HepG2 (cell line): ENCODE measurements around the gene SYN1. TPM values are rescaled to one million over a fixed set of nuclear protein-coding genes. Genes with fewer than 3 reads are reported as not detected.

Source experiments
- ATAC-seq: fragments of 200-7000 bp; cut with Tn5 transposase; 3 replicates; pipeline ENCODE4 v1.9.1; 2020; ENCODE audit warnings: mild to moderate bottlenecking, moderate library complexity
- BruUV-seq: library from RNA; stranded (reverse); fragments of 400-500 nt; replicated peaks from 2 replicates; lab custom pipeline; 2021; lab: Mats Ljungman, UMichigan
- CTCF ChIA-PET: fragments of 300-600 bp; formaldehyde crosslinking; extraction: SDS; loops from one replicate; lab custom pipeline; 2021; ENCODE audit warnings: low total read pairs, inconsistent platforms, low intra/inter-chr PET ratio; lab: Yijun Ruan, JAX
- POLR2A ChIA-PET: fragments of 350-600 bp; sonication (Branson Sonifier 250); formaldehyde crosslinking; loops from one replicate; lab custom pipeline; 2020; ENCODE audit warnings: antibody characterized with exemption, inconsistent platforms; lab: Yijun Ruan, JAX
- DNase-seq: peaks from one replicate; pipeline ENCODE4 v3.0.0-alpha.2; 2015; ENCODE audit warnings: low spot score
- FAIRE-seq: peaks from 3 replicates; lab custom pipeline; 2011; peaks lifted over from hg19 to GRCh38; lab: Jason Lieb, UNC
- H2AFZ ChIP-seq: one replicate; pipeline ENCODE4 v1.6.1; 2011; ENCODE audit warnings: low read length, inconsistent platforms
- H3K27ac ChIP-seq: fragments of 300-600 bp; 3 replicates; pipeline ENCODE4 v1.8.0; 2011; ENCODE audit warnings: mixed run types, mild to moderate bottlenecking, mixed read lengths, low read length, inconsistent platforms; ENCODE audit not compliant: insufficient read depth; ENCODE audit errors: extremely low read length
- H3K27me3 ChIP-seq, 2 experiments: fragments of 200-600 bp in 1 of 2; 2 replicates in 1 of 2; 3 replicates in 1 of 2; pipeline versions ENCODE4 v1.6.0 to v1.8.0; 2011; ENCODE audit warnings: low read length in 2 of 2, mild to moderate bottlenecking in 2 of 2, moderate library complexity in 2 of 2, inconsistent platforms in 1 of 2; ENCODE audit not compliant: insufficient read depth in 2 of 2, control insufficient read depth in 1 of 2
- H3K36me3 ChIP-seq, 2 experiments: fragments of 200-600 bp in 1 of 2; replicated peaks in 1 of 2; 2 replicates in 1 of 2; 3 replicates in 1 of 2; pipeline versions ENCODE4 v1.5.1 to v1.8.0; 2011; ENCODE audit warnings: low read length in 2 of 2, inconsistent platforms in 1 of 2; ENCODE audit not compliant: insufficient read depth in 2 of 2, control insufficient read depth in 1 of 2
- H3K4me1 ChIP-seq: 2 replicates; pipeline ENCODE4 v1.5.1; 2012; ENCODE audit warnings: low read length, inconsistent platforms; ENCODE audit not compliant: insufficient read depth
- H3K4me2 ChIP-seq: 2 replicates; pipeline ENCODE4 v1.6.0; 2011; ENCODE audit warnings: low read depth, low read length, inconsistent platforms
- H3K4me3 ChIP-seq, 3 experiments: fragments of 200-600 bp in 1 of 3; sonication (generic), shearing (Covaris generic) in 1 of 3; replicated peaks in 1 of 3; 2 replicates each; pipeline ENCODE4 v1.5.1; 2011 to 2016; ENCODE audit warnings: low read length in 3 of 3, inconsistent platforms in 2 of 3, low read depth in 2 of 3, mild to moderate bottlenecking in 2 of 3, control low read depth in 1 of 3, mixed read lengths in 1 of 3; ENCODE audit not compliant: insufficient read depth in 1 of 3
- H3K79me2 ChIP-seq: one replicate; pipeline ENCODE4 v1.6.1; 2011; ENCODE audit warnings: low read length, inconsistent platforms; ENCODE audit not compliant: insufficient read depth
- H3K9ac ChIP-seq: 2 replicates; pipeline ENCODE4 v1.6.0; 2011; ENCODE audit warnings: mild to moderate bottlenecking, low read depth, low read length, inconsistent platforms; ENCODE audit not compliant: insufficient read depth
- H3K9me3 ChIP-seq: 2 replicates; pipeline ENCODE4 v1.5.1; 2012; ENCODE audit warnings: mild to moderate bottlenecking, low read length
- H4K20me1 ChIP-seq: 2 replicates; pipeline ENCODE4 v1.6.0; 2011; ENCODE audit warnings: inconsistent platforms, mild to moderate bottlenecking, low read length, moderate library complexity; ENCODE audit not compliant: insufficient read depth
- ETV6 ChIP-seq: sonication (generic); formaldehyde crosslinking; conservative IDR thresholded peaks from 2 replicates; pipeline ENCODE4 v1.4.0; 2020; ENCODE audit warnings: missing genetic modification reagents
- SATB2 ChIP-seq: sonication (generic); formaldehyde crosslinking; IDR thresholded peaks from 2 replicates; pipeline ENCODE4 v1.5.0; 2020; ENCODE audit warnings: missing genetic modification reagents
- ZC3H13 ChIP-seq: sonication (generic); formaldehyde crosslinking; IDR thresholded peaks from 2 replicates; pipeline ENCODE4 v1.8.1; 2023; ENCODE audit warnings: mild to moderate bottlenecking, missing genetic modification reagents, moderate library complexity
- ZNF124 ChIP-seq: sonication (generic); formaldehyde crosslinking; IDR thresholded peaks from 2 replicates; pipeline ENCODE4 v1.4.0; 2020; ENCODE audit warnings: missing genetic modification reagents
- ZNF589 ChIP-seq: sonication (generic); formaldehyde crosslinking; conservative IDR thresholded peaks from 2 replicates; pipeline ENCODE4 v1.8.0; 2022; ENCODE audit warnings: mild to moderate bottlenecking, moderate library complexity, missing genetic modification reagents
- ZNF644 ChIP-seq: IDR thresholded peaks from 2 replicates; pipeline ENCODE4 v1.6.1; 2016; ENCODE audit warnings: low read depth
- ZNF660 ChIP-seq: sonication (generic); formaldehyde crosslinking; IDR thresholded peaks from 2 replicates; pipeline ENCODE4 v1.5.1; 2020; ENCODE audit warnings: mild to moderate bottlenecking, low read depth, missing genetic modification reagents, borderline replicate concordance
- WGBS: methylation state at CpG from one replicate; pipeline ENCODE4 v1.1.6; 2017; ENCODE audit warnings: low lambda C conversion rate; 5-methylcytosine and 5-hydroxymethylcytosine counted together
- in situ Hi-C: cut with HindIII; loops from 2 replicates; pipeline ENCODE4 v1.10.0; 2017; ENCODE audit warnings: low pct_unique_long_range_greater_than_20kb; ENCODE audit not compliant: extremely low pct_ligation_motif_present
- intact Hi-C: fragments of 100-400 bp; cut with micrococcal nuclease; formaldehyde crosslinking; loops from one replicate; pipeline ENCODE4 v1.10.0; 2022; ENCODE audit not compliant: unreplicated experiment
- polyA plus RNA-seq, 8 experiments: library from polyadenylated mRNA; depleted of rRNA in 3 of 8; stranded (reverse) in 7 of 8; unstranded in 1 of 8; fragments of >200 nt; fragmentation: Illumina TruSeq in 4 of 8; extraction: Trizol in 4 of 8; gene quantifications; 2 replicates each; pipeline versions ENCODE4 v1.2.1 to v1.2.3, GENCODE V29; 2011 to 2016; ENCODE audit warnings: low read depth in 4 of 8, missing spikeins in 1 of 8, mixed read lengths in 1 of 8; ENCODE audit not compliant: insufficient read depth in 1 of 8
- total RNA-seq, 5 experiments: library from RNA; depleted of rRNA; stranded (reverse); fragments of >200 nt; fragmentation: Illumina TruSeq; extraction: Trizol; gene quantifications; 2 replicates each; pipeline ENCODE4 v1.2.3, GENCODE V29; 2016; ENCODE audit warnings: low read depth in 1 of 5
- TF ChIP-seq, protein P1 (sequence below): sonication (generic); formaldehyde crosslinking; IDR thresholded peaks from 2 replicates; pipeline ENCODE4 v1.8.1; 2023; ENCODE audit warnings: mild to moderate bottlenecking, missing genetic modification reagents
- TF ChIP-seq, protein P2 (sequence below): sonication (generic); formaldehyde crosslinking; IDR thresholded peaks from 2 replicates; pipeline ENCODE4 v1.4.0; 2020; ENCODE audit warnings: mild to moderate bottlenecking, missing genetic modification reagents
- TF ChIP-seq, protein P3 (sequence below): IDR thresholded peaks from 2 replicates; pipeline ENCODE4 v1.6.1; 2018; ENCODE audit warnings: missing genetic modification reagents, mild to moderate bottlenecking, missing compliant biosample characterization

SYN1 gene
- total and polyA plus RNA-seq, 2 of the 13 experiments (the other 11 are each of a cell fraction or from before 2014, with no cell fraction given): not detected

DNA sequence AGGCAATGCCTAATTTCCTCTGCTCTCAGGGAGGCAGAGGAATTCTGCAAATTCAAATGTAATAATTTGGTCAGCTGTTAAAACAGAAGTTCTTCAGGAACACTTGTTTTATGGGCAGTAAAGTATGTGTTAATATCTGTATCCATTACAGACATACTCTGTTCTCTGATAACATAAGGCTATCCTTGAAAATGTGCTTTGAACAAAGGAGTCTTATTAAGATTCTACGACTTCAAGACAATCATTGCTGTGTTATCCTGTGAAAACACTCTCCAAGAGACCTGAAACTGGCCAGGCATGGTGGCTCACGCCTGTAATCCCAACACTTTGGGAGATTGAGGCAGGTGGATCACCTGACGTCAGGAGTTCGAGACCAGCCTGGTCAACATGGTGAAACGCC lies 12.0 kb upstream of the SYN1 start:
- intact Hi-C loops (no loop called here), in situ Hi-C loops (no loop called here)
- FAIRE-seq (no peak), DNase-seq (no peak), ATAC-seq (no peak)
- ChIA-PET POLR2A (no interaction called here), CTCF (no interaction called here)
- no peak overlapping the region for H3K4me3 ChIP-seq
- H3K9me3 ChIP-seq: no peaks in the 10 kb centered on the region
- no peaks in the 10 kb centered on the region for H3K27me3 ChIP-seq
- peaks cover 0 to 3% of the 10 kb centered on the region in 2 experiments; a peak in 1 of 5 replicates for H3K36me3 ChIP-seq
- no peak overlapping the region for H3K27ac ChIP-seq
- no peak overlapping the region for H2AFZ ChIP-seq
- no peak overlapping the region for H3K9ac ChIP-seq
- no peaks in the 10 kb centered on the region for H3K4me1 ChIP-seq
- no TSS peak for BruUV-seq
- TF ChIP-seq ZNF660 (CRISPR knock-in tag) (no peak), ZNF644 (CRISPR knock-in tag) (no peak), ETV6 (no peak)
- TF ChIP-seq, protein P1, sequence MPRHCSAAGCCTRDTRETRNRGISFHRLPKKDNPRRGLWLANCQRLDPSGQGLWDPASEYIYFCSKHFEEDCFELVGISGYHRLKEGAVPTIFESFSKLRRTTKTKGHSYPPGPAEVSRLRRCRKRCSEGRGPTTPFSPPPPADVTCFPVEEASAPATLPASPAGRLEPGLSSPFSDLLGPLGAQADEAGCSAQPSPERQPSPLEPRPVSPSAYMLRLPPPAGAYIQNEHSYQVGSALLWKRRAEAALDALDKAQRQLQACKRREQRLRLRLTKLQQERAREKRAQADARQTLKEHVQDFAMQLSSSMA (CRISPR knock-in tag): no peak
- 91% methylated on average over 5 of the region's 5 CpGs for WGBS
- H3K79me2 ChIP-seq: no peaks in the 10 kb centered on the region
- H3K4me2 ChIP-seq: no peak overlapping the region
- no peaks in the 10 kb centered on the region for H4K20me1 ChIP-seq

DNA sequence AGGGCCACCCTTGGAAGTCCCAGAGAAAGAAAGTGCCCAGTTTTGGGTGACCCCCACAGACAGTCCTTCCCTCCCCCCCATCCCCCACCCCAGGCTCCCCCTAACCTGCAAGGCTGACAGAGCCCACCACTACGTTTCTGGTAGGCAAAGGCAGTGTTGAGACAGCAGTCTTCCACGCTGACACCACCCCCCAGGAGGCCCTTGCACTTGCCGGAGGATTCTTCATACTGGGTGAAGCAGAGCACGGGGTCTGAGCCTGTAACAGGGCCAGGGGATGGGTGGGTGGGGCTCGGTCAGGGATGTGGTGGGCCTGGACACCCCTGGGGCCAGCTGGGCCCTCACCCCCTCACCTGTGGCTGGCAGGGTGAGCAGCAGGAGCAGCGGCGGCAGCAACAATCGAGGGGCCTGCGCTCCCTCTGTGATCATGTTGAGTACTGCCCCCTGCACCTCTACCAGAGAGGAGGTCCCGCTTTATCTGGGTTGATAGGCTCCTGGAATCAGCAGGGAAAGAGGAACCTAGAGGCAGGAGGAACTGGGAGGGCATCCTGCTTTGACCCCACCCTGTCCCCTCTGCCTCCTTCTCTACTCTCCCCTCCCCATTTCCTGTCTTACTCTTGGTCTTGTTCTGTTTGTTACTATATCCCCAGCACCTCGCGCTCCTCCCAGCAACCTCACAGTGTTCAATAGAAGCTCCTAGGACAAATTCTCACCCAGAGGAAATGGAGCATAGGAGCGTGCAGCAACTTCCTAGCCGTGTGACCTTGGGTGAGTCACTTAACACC lies 10.0 kb upstream of the SYN1 start, which contains the start of gene CFP:
Gene CFP (minus strand): TSS at position 512 of the 782 bp plus-strand sequence. CDS start 86 bp downstream, at position 426.
- no TSS peak for BruUV-seq
- FAIRE-seq (no peak), DNase-seq (no peak), ATAC-seq (no peak)
- H3K9me3 ChIP-seq: no peaks in the 10 kb centered on the region
- intact Hi-C loops: no loop called here
- no peaks in the 10 kb centered on the region for H3K36me3 ChIP-seq
- no peaks in the 10 kb centered on the region for H3K79me2 ChIP-seq
- H4K20me1 ChIP-seq: no peaks in the 10 kb centered on the region
- ChIA-PET POLR2A (no interaction called here), CTCF (no interaction called here)
- WGBS: 80% methylated on average over 4 of the region's 14 CpGs
- no peak within 1 kb of the TSS for H3K4me2 ChIP-seq
- H3K27ac ChIP-seq: no peak within 1 kb of the TSS
- no peaks in the 10 kb centered on the region for H3K4me1 ChIP-seq
- no peak within 1 kb of the TSS for H2AFZ ChIP-seq
- in situ Hi-C loops: no loop called here
- H3K27me3 ChIP-seq: peaks cover 0 to 4% of the 10 kb centered on the region in 2 experiments; a peak in 1 of 5 replicates
- no peak within 1 kb of the TSS for H3K9ac ChIP-seq
- H3K4me3 ChIP-seq: no peak within 1 kb of the TSS
- TF ChIP-seq ZC3H13 (CRISPR knock-in tag) (no peak), ZNF124 (CRISPR knock-in tag) (no peak), ZNF589 (CRISPR knock-in tag) (no peak), SATB2 (no peak)
- TF ChIP-seq, protein P2, sequence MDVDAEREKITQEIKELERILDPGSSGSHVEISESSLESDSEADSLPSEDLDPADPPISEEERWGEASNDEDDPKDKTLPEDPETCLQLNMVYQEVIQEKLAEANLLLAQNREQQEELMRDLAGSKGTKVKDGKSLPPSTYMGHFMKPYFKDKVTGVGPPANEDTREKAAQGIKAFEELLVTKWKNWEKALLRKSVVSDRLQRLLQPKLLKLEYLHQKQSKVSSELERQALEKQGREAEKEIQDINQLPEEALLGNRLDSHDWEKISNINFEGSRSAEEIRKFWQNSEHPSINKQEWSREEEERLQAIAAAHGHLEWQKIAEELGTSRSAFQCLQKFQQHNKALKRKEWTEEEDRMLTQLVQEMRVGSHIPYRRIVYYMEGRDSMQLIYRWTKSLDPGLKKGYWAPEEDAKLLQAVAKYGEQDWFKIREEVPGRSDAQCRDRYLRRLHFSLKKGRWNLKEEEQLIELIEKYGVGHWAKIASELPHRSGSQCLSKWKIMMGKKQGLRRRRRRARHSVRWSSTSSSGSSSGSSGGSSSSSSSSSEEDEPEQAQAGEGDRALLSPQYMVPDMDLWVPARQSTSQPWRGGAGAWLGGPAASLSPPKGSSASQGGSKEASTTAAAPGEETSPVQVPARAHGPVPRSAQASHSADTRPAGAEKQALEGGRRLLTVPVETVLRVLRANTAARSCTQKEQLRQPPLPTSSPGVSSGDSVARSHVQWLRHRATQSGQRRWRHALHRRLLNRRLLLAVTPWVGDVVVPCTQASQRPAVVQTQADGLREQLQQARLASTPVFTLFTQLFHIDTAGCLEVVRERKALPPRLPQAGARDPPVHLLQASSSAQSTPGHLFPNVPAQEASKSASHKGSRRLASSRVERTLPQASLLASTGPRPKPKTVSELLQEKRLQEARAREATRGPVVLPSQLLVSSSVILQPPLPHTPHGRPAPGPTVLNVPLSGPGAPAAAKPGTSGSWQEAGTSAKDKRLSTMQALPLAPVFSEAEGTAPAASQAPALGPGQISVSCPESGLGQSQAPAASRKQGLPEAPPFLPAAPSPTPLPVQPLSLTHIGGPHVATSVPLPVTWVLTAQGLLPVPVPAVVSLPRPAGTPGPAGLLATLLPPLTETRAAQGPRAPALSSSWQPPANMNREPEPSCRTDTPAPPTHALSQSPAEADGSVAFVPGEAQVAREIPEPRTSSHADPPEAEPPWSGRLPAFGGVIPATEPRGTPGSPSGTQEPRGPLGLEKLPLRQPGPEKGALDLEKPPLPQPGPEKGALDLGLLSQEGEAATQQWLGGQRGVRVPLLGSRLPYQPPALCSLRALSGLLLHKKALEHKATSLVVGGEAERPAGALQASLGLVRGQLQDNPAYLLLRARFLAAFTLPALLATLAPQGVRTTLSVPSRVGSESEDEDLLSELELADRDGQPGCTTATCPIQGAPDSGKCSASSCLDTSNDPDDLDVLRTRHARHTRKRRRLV (CRISPR knock-in tag): no peak
- TF ChIP-seq, protein P3, sequence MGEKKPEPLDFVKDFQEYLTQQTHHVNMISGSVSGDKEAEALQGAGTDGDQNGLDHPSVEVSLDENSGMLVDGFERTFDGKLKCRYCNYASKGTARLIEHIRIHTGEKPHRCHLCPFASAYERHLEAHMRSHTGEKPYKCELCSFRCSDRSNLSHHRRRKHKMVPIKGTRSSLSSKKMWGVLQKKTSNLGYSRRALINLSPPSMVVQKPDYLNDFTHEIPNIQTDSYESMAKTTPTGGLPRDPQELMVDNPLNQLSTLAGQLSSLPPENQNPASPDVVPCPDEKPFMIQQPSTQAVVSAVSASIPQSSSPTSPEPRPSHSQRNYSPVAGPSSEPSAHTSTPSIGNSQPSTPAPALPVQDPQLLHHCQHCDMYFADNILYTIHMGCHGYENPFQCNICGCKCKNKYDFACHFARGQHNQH (CRISPR knock-in tag): no peak
